ENCODE measurements around the gene IDH3B. TPM values are rescaled to one million over a fixed set of nuclear protein-coding genes. Genes with fewer than 3 reads are reported as not detected.

Gene IDH3B
- total RNA-seq, 1 experiment from 2014 or later = 135 TPM

DNA sequence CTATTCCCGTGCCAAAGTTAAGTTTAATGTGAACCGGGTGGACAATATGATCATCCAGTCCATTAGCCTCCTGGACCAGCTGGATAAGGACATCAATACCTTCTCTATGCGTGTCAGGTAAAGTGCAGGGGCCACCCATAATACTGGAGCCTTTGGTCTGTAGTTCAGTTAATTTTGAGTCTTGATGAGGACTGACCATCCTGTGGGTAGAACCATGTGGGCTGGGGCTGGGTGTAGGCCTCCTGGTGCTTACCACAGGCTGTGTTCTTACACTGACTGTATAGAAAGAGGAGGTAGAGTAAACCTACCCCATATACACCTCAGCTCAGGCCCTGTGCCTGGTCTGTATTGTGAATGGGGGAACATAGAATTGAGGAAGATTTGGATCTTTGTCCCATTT lies 9.2 kb downstream of the IDH3B start:
- peaks cover 38% of the 10 kb centered on the region for H3K36me3 ChIP-seq (ENCODE audit: control insufficient read depth, insufficient read depth, low read length)
- in situ Hi-C loops (cut with HindIII; ENCODE audit: low pct_unique_long_range_greater_than_20kb, low sequenced_read_pairs) = no loop called here
- CTCF ChIA-PET = no interaction called here
- H3K4me3 ChIP-seq (ENCODE audit: low read depth in 2 of 2, low read length in 2 of 2) = peak overlapping the region; percentile 80 to 99
- H3K9me3 ChIP-seq (ENCODE audit: control insufficient read depth, insufficient read depth, low read depth, low read length) = no peaks in the 10 kb centered on the region
- peaks cover 16% of the 10 kb centered on the region for H3K4me1 ChIP-seq (ENCODE audit: control insufficient read depth, insufficient read depth, low read length)
- H3K27me3 ChIP-seq (ENCODE audit: control insufficient read depth, insufficient read depth, low read length) = no peaks in the 10 kb centered on the region
- POLR2A ChIA-PET = no interaction called here
- H3K27ac ChIP-seq (ENCODE audit: low read length) = peak overlapping the region; percentile 14; the same call in 1 of the 2 replicates
- ATAC-seq (no peak), DNase-seq (ENCODE audit: low read depth, low spot score) (no peak)
- TF ChIP-seq SIN3A (IDR thresholded peaks at IDR 0.05; ENCODE audit: borderline replicate concordance, insufficient read depth, low read depth, low read length) = no peak
- TF ChIP-seq POLR2AphosphoS5 (IDR thresholded peaks at IDR 0.05; ENCODE audit: low read depth, low read length) = no peak
- TF ChIP-seq, protein P1, sequence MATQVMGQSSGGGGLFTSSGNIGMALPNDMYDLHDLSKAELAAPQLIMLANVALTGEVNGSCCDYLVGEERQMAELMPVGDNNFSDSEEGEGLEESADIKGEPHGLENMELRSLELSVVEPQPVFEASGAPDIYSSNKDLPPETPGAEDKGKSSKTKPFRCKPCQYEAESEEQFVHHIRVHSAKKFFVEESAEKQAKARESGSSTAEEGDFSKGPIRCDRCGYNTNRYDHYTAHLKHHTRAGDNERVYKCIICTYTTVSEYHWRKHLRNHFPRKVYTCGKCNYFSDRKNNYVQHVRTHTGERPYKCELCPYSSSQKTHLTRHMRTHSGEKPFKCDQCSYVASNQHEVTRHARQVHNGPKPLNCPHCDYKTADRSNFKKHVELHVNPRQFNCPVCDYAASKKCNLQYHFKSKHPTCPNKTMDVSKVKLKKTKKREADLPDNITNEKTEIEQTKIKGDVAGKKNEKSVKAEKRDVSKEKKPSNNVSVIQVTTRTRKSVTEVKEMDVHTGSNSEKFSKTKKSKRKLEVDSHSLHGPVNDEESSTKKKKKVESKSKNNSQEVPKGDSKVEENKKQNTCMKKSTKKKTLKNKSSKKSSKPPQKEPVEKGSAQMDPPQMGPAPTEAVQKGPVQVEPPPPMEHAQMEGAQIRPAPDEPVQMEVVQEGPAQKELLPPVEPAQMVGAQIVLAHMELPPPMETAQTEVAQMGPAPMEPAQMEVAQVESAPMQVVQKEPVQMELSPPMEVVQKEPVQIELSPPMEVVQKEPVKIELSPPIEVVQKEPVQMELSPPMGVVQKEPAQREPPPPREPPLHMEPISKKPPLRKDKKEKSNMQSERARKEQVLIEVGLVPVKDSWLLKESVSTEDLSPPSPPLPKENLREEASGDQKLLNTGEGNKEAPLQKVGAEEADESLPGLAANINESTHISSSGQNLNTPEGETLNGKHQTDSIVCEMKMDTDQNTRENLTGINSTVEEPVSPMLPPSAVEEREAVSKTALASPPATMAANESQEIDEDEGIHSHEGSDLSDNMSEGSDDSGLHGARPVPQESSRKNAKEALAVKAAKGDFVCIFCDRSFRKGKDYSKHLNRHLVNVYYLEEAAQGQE (IDR thresholded peaks at IDR 0.05; ENCODE audit: insufficient read depth in 1 of 2, low read depth in 2 of 2, low read length in 1 of 2) = no peak
- TF ChIP-seq, protein P2, sequence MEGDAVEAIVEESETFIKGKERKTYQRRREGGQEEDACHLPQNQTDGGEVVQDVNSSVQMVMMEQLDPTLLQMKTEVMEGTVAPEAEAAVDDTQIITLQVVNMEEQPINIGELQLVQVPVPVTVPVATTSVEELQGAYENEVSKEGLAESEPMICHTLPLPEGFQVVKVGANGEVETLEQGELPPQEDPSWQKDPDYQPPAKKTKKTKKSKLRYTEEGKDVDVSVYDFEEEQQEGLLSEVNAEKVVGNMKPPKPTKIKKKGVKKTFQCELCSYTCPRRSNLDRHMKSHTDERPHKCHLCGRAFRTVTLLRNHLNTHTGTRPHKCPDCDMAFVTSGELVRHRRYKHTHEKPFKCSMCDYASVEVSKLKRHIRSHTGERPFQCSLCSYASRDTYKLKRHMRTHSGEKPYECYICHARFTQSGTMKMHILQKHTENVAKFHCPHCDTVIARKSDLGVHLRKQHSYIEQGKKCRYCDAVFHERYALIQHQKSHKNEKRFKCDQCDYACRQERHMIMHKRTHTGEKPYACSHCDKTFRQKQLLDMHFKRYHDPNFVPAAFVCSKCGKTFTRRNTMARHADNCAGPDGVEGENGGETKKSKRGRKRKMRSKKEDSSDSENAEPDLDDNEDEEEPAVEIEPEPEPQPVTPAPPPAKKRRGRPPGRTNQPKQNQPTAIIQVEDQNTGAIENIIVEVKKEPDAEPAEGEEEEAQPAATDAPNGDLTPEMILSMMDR (IDR thresholded peaks at IDR 0.05) = no peak
- no peak for TF ChIP-seq TCF7L2 (IDR thresholded peaks at IDR 0.05; ENCODE audit: low read depth, low read length)
- intact Hi-C loops (cut with micrococcal nuclease; ENCODE audit: unreplicated experiment) = no loop called here
- BruUV-seq (replicated peaks) = no TSS peak

DNA sequence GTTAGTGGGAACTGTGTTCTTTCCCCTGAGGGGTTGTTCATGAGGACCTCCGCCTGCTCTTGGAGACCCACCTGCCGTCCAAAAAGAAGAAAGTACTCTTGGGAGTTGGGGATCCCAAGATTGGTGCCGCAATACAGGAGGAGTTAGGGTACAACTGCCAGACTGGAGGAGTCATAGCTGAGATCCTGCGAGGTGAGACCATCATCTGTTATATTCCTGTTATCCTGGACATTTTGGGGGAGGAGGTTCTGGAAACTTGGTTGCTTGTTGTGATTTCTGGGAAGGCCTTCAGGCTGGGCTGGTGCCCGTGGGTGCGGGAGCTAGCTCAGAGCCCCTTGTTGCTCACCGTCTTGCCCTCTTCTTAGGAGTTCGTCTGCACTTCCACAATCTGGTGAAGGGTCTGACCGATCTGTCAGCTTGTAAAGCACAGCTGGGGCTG lies 9.6 kb downstream of the IDH3B start:
- in situ Hi-C loops (cut with HindIII; ENCODE audit: low pct_unique_long_range_greater_than_20kb, low sequenced_read_pairs) = no loop called here
- Histone ChIP-seq H3K4me1 (ENCODE audit: control insufficient read depth, insufficient read depth, low read length) (peaks cover 16% of the 10 kb centered on the region), H3K36me3 (ENCODE audit: control insufficient read depth, insufficient read depth, low read length) (peaks cover 38% of the 10 kb centered on the region), H3K27ac (ENCODE audit: low read length) (peak overlapping the region; percentile 88), H3K9me3 (ENCODE audit: control insufficient read depth, insufficient read depth, low read depth, low read length) (no peaks in the 10 kb centered on the region), H3K27me3 (ENCODE audit: control insufficient read depth, insufficient read depth, low read length) (no peaks in the 10 kb centered on the region), H3K4me3 (ENCODE audit: low read depth in 2 of 2, low read length in 2 of 2) (peak overlapping the region; percentile 80 to 99)
- ATAC-seq = no peak
- TF ChIP-seq, protein P1 (IDR thresholded peaks at IDR 0.05; ENCODE audit: insufficient read depth in 1 of 2, low read depth in 2 of 2, low read length in 1 of 2) = no peak
- TF ChIP-seq POLR2AphosphoS5 (IDR thresholded peaks at IDR 0.05; ENCODE audit: low read depth, low read length) = no peak
- TF ChIP-seq, protein P2 (IDR thresholded peaks at IDR 0.05) = no peak
- TF ChIP-seq TCF7L2 (IDR thresholded peaks at IDR 0.05; ENCODE audit: low read depth, low read length) = no peak
- TF ChIP-seq SIN3A (IDR thresholded peaks at IDR 0.05; ENCODE audit: borderline replicate concordance, insufficient read depth, low read depth, low read length) = no peak
- DNase-seq (ENCODE audit: low read depth, low spot score) = no peak
- ChIA-PET CTCF (no interaction called here), POLR2A (no interaction called here)
- BruUV-seq (replicated peaks) = no TSS peak
- intact Hi-C loops (cut with micrococcal nuclease; ENCODE audit: unreplicated experiment) = no loop called here

Data from Panc1 (cell line).